Lower lobe of right lung (tissue), 2 donors: ENCODE measurements around the gene NEXMIF. TPM values are rescaled to one million over a fixed set of nuclear protein-coding genes. Genes with fewer than 3 reads are reported as not detected.
A peak's percentile ranks its signal among the peaks of the same experiment; 100 is the strongest.
"Not testable (repeated sequence)": the region's sequence is repeated elsewhere in the genome, so short reads cannot be mapped to it uniquely, and the experiment has no call there.

Experiments
- ATAC-seq, 2 donors: fragments of 200-7000 bp; cut with Tn5 transposase; one replicate each; pipeline ENCODE4 v1.9.1; 2020 to 2022; ENCODE audit warnings: mild to moderate bottlenecking in 2 of 2, moderate library complexity in 2 of 2
- DNase-seq: peaks from one replicate; pipeline ENCODE4 v3.0.0-alpha.2; 2020
- H3K27ac ChIP-seq: fragments of 200-600 bp; one replicate; pipeline ENCODE4 v1.8.0; 2022
- H3K27me3 ChIP-seq: fragments of 200-600 bp; one replicate; pipeline ENCODE4 v1.8.0; 2022; ENCODE audit warnings: low read depth
- H3K36me3 ChIP-seq: fragments of 200-600 bp; one replicate; pipeline ENCODE4 v1.8.0; 2022; ENCODE audit warnings: mild to moderate bottlenecking
- H3K4me1 ChIP-seq: fragments of 200-600 bp; one replicate; pipeline ENCODE4 v1.8.0; 2022
- H3K4me3 ChIP-seq: fragments of 200-600 bp; one replicate; pipeline ENCODE4 v1.8.0; 2022; ENCODE audit warnings: mild to moderate bottlenecking
- H3K9me3 ChIP-seq: fragments of 200-600 bp; one replicate; pipeline ENCODE4 v1.8.0; 2022
- intact Hi-C: fragments of 100-400 bp; cut with DNase I; formaldehyde crosslinking; loops from one replicate; pipeline ENCODE4 v1.11.0; 2022
- long read RNA-seq: library from polyadenylated mRNA; unstranded; transcript quantifications from one replicate; pipeline ENCODE4 v2.0.0, GENCODE V29; 2021
- total RNA-seq: library from RNA; stranded (reverse); fragmentation: NEBNext Ultra II Directional; extraction: Animal tissue kit (Norgen Biotek cat#: 25700); gene quantifications from one replicate; pipeline ENCODE4 v1.2.1, GENCODE V29; 2021
- TF ChIP-seq, protein P1 (sequence below): fragments of 200-600 bp; IDR thresholded peaks from one replicate; pipeline ENCODE4 v1.8.0; 2022; ENCODE audit warnings: antibody characterized with exemption, mild to moderate bottlenecking
- donor health status: DM: no; HTN: yes; CAD: no; lungs with severe emphysema.

Gene NEXMIF
- total RNA-seq: 0.74 TPM
- long read RNA-seq: 0 reads

DNA sequence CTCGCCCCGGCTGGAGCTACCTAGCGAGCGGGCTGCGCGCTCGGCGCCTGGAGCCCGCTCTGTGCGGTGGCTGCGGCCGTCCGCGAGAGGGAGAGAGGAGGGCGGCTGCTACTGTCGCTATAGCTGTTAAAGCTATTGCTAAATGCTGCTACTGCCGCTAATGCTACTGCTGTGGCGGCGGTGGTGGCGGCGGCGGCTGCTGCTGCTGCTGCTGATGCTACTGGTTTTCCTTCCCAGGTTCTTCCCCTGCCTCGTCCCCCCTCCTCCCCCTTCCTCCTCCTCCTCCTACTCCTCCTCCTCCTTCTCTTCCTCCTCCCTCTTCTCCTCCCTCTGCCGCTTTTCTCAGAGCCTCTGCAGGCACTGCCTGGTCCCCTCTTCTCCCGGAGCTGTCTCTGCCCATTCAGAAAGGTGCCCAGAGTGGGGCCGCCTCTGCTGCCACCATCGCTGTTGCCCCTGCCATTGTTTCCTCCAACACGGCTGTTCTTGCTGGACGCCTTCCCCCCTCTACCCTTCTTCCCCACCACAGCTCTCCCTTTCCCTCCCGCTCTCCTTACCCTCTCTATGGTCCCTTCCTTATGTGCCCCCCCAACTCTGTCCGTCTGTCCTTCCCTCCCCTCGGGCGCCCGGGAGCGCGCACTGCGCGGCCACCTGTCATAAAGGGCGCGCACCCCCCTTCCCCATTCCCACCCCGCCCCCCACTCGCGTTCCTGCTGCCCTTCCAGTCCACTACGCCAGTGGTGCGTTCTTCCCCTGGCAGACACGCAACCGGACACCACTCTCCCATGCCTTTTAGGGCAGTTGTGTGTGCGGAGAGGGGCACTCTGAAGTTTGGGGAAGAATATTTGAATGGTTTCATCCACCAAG is at the start of gene NEXMIF:
Gene NEXMIF, minus strand, starts transcription at position 228 of the 864 bp plus-strand sequence.
- intact Hi-C loops: no loop called here
- Histone ChIP-seq H3K4me3 (peak within 1 kb of the TSS; percentile 53), H3K4me1 (no peaks in the 10 kb centered on the region), H3K27ac (peak within 1 kb of the TSS; percentile 60), H3K27me3 (no peaks in the 10 kb centered on the region), H3K36me3 (no peaks in the 10 kb centered on the region), H3K9me3 (no peaks in the 10 kb centered on the region)
- TF ChIP-seq, protein P1, sequence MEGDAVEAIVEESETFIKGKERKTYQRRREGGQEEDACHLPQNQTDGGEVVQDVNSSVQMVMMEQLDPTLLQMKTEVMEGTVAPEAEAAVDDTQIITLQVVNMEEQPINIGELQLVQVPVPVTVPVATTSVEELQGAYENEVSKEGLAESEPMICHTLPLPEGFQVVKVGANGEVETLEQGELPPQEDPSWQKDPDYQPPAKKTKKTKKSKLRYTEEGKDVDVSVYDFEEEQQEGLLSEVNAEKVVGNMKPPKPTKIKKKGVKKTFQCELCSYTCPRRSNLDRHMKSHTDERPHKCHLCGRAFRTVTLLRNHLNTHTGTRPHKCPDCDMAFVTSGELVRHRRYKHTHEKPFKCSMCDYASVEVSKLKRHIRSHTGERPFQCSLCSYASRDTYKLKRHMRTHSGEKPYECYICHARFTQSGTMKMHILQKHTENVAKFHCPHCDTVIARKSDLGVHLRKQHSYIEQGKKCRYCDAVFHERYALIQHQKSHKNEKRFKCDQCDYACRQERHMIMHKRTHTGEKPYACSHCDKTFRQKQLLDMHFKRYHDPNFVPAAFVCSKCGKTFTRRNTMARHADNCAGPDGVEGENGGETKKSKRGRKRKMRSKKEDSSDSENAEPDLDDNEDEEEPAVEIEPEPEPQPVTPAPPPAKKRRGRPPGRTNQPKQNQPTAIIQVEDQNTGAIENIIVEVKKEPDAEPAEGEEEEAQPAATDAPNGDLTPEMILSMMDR: no peak
- DNase-seq (peak; percentile 46), ATAC-seq (peak; percentile 86 to 91)

DNA sequence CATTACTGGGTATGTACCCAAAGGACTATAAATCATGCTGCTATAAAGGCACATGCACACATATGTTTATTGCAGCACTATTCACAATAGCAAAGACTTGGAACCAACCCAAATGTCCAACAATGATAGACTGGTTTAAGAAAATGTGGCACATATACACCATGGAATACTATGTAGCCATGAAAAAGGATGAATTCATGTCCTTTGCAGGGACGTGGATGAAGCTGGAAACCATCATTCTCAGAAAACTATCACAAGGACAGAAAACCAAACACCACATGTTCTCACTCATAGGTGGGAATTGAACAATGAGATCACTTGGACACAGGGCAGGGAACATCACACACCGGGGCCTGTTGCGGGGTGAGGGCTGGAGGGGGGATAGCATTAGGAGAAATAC is 36.7 kb upstream of the NEXMIF start:
- not testable (repeated sequence) for H3K36me3 ChIP-seq, ATAC-seq, DNase-seq

DNA sequence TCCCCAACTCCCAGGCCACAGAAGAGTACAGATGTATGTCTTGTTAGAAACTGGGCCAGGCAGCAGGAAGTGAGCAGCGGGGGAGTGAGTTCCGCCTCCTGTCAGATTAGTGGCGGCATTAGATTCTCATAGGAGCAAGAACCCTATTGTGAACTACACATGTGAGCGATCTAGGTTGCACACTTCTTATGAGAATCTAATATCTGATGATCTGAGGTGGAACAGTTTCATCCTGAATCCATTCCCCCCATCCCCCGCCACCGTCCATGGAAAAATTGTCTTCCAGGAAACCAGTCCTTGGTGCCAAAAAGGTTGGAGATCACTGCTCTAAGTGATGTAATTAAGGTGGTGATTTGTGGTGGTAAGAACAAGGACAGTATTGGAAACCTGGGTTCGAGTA is 24.5 kb upstream of the NEXMIF start:
- Histone ChIP-seq H3K27me3 (no peaks in the 10 kb centered on the region), H3K27ac (no peak overlapping the region), H3K36me3 (no peaks in the 10 kb centered on the region), H3K4me3 (no peak overlapping the region), H3K4me1 (no peaks in the 10 kb centered on the region), H3K9me3 (no peaks in the 10 kb centered on the region)
- ATAC-seq (no peak), DNase-seq (no peak)
- intact Hi-C loops: no loop called here
- TF ChIP-seq, protein P1: no peak

More for the DNA sequence above, 36.7 kb upstream of the NEXMIF start:
- H3K9me3 ChIP-seq, H3K4me1 ChIP-seq, intact Hi-C loops, H3K27ac ChIP-seq, H3K4me3 ChIP-seq, H3K27me3 ChIP-seq: not testable (repeated sequence)

DNA sequence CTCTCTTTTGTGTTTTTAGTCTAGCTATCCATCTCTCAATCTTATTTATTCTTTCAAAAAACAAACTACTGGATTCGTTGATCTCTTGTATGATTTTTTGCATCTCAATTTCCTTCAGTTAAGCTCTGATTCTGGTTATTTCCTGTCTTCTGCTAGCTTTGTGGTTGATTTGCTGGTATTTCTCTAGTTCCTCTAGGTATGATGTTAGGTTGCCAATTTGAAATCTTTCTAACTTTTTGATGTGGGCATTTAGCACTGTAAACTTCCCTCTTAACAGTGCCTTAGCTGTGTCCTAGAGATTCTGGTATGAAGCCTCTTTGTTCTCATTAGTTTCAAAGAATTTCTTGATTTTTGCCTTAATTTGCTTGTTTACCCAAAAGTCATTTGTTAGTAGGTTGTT is 15.2 kb upstream of the NEXMIF start:
- intact Hi-C loops: no loop called here

DNA sequence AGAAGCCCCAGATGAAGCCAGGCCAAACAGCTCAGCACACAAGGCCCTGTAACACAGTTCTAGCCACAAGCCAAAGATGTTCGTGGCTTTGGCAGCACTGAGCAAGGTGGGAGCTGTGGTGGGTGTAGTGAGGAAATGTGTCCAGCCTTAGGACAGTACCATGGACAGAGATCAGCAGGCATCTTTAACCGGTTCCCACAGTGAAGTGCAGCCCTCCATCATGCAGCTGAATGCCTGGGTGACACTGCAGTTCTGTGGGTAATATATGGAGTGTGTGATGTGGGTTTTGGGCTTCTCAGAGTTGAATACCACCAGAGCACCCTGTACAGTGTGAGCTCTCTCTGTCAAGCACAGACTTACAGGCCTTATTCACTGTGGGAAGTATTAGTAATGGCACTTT is 6.0 kb upstream of the NEXMIF start:
- ATAC-seq (no peak), DNase-seq (no peak)
- TF ChIP-seq, protein P1: no peak
- intact Hi-C loops: no loop called here
- no peaks in the 10 kb centered on the region for H3K9me3 ChIP-seq
- H3K4me1 ChIP-seq: no peaks in the 10 kb centered on the region
- no peaks in the 10 kb centered on the region for H3K27me3 ChIP-seq
- no peak overlapping the region for H3K4me3 ChIP-seq
- no peak overlapping the region for H3K27ac ChIP-seq
- no peaks in the 10 kb centered on the region for H3K36me3 ChIP-seq

More for the DNA sequence above, 15.2 kb upstream of the NEXMIF start:
- H3K9me3 ChIP-seq: no peaks in the 10 kb centered on the region
- H3K36me3 ChIP-seq: no peaks in the 10 kb centered on the region
- ATAC-seq (no peak), DNase-seq (no peak)
- TF ChIP-seq, protein P1: no peak
- H3K4me1 ChIP-seq: no peaks in the 10 kb centered on the region
- H3K4me3 ChIP-seq: no peak overlapping the region
- H3K27ac ChIP-seq: no peak overlapping the region
- no peaks in the 10 kb centered on the region for H3K27me3 ChIP-seq
